Spleen (tissue), 7 donors: ENCODE data around the gene SEC11A.

ENCODE experiments used
- POLR2AphosphoS5 ChIP-seq, 3 donors: sonication (generic); formaldehyde crosslinking; IDR thresholded peaks; one replicate each; pipeline ENCODE4 v1.5.1; 2017; ENCODE audit warnings: antibody characterized with exemption in 3 of 3
- TF ChIP-seq, protein P1 (sequence below), 11 experiments: fragments of 200-600 bp in 7 of 11; fragments of 450-650 bp in 4 of 11; sonication (generic) in 4 of 11; IDR thresholded peaks in 8 of 11; conservative IDR thresholded peaks in 3 of 11; 1 replicate in 7 of 11; 2 replicates in 4 of 11; pipeline versions ENCODE4 v1.4.0 to v1.8.0; 2016 to 2021; ENCODE audit warnings: antibody characterized with exemption in 11 of 11, inconsistent platforms in 4 of 11, mild to moderate bottlenecking in 1 of 11
- donor health status: DM: no; HTN: no; CAD: no; lungs with moderate emphysema.
- donor health status: DM: no; HTN: no; CAD: no.
- donor health status: DM: no; HTN: no; CAD: no.

DNA sequence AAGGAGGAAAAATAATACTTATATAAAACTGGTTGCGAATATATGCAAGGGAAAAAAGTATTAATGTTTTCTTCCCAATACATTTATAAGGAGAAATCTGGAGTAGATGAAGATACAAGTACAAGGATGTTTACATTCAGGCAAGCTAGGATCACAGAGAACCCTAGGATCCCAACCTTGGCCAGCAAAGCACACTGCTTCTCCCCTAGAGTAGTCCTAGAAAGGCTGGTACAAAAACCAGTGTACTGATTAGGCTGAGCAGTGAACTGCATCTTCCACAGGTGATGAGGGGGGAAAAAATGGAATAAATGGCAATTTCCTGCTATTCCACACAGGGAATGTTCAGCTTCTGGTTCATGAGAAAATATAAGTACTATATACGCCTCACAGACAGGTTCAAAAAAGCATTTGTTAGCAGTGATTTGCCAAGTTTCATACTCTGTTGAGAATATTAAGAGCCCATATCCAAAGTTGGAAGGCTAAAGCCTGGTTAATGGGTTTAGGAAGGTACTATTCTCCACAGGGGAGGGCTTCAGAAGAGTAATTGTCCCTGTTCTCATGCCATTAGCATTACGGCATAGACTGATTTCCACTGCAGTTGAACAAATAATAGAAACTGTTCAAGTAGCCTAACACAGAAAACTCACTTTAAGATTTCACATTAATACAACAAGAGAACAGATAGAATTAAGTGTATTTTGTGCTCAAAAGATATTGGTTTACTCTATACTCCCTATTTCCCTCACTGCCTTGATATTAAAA is 47.5 kb downstream of the SEC11A start:
- TF ChIP-seq, protein P1, sequence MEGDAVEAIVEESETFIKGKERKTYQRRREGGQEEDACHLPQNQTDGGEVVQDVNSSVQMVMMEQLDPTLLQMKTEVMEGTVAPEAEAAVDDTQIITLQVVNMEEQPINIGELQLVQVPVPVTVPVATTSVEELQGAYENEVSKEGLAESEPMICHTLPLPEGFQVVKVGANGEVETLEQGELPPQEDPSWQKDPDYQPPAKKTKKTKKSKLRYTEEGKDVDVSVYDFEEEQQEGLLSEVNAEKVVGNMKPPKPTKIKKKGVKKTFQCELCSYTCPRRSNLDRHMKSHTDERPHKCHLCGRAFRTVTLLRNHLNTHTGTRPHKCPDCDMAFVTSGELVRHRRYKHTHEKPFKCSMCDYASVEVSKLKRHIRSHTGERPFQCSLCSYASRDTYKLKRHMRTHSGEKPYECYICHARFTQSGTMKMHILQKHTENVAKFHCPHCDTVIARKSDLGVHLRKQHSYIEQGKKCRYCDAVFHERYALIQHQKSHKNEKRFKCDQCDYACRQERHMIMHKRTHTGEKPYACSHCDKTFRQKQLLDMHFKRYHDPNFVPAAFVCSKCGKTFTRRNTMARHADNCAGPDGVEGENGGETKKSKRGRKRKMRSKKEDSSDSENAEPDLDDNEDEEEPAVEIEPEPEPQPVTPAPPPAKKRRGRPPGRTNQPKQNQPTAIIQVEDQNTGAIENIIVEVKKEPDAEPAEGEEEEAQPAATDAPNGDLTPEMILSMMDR (IDR thresholded peaks at IDR 0.05 in 8 of 11, conservative IDR thresholded peaks at IDR 0.05 in 3 of 11): no peak
- TF ChIP-seq POLR2AphosphoS5 (IDR thresholded peaks at IDR 0.05): no peak
